ENCODE results near the gene PXMP4.

GRCh38 chr20:33719277-33719988, 677 bp downstream of the PXMP4 start:
- TF ChIP-seq POLR2A (IDR thresholded peaks at IDR 0.05) = no peak
- TF ChIP-seq CTCF (IDR thresholded peaks at IDR 0.05) = no peak

Measured in lower leg skin (tissue), 3 donors.